NCI-H2029 (cell line): ENCODE measurements around the gene KAZN.

Experiments
- DNase-seq: peaks from one replicate; lab custom pipeline; 2025; lab: John Stamatoyannopoulos, UW

Gene KAZN

GRCh38 chr1:14647777-14648176 is 49.3 kb downstream of the KAZN start:
- no peak for DNase-seq

DNA sequence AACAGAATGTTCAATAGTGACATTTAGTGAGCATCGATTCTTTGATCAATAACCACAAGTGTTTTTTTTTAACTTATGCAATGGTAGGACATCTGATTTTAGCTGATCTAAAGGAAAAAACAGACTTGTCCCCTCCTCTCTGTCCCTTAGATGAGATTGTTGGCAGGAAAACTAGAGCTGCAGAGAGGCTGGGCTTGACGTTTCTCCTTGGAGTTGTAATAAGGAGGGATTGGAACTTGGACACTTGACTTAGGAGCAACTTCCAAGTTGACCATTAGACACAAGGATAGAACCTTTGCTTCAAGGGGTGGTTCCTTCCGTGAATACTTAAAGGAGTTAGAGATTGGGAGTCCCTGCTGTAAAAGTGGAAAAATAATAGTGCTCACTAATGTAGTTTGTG is 49.9 kb downstream of the KAZN start:
- no peak for DNase-seq

DNA sequence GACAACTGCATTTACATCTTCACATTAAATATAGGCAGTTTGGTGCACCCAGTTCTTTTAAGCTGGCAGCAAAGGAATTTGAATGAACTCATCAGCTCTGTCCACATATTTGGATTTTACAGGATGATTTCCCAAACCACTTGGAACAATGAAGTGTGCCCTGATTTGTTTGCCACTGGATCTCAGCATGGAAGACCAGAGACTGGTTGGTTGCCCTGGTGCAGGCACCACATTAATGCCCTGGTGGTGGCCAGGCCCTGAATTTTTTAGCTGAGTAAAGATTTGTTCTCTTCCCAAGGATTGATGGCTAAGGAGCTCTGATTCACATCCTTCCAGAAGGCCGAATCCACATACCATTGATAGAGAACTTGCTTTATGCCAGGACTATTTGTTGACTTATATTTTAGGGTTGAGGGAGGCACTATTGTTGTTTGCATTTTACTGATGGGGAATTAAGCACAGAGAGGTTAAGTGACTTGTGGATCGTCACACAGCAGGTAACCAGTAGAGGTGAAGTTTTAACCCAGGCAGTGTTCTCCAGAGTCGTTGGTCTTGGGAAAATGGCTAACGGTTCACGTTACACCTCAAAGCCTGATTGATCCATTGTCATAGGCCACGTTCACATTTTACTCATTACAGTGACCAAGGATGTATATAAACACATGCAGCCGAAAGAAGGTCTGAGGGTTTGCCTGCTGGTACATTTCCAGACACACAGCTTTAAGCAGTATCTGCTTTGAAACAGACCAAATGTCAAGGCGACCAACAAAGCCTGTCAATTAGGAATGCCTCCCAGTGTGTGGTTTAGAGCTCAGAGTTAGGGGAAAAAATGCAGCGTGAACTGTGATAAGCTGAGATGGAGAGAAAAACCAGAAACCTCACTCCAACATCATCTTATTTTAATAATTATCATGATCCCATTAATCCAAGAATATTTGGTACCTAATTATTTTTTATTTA is 50.7 kb downstream of the KAZN start:
- DNase-seq, result no peak

DNA sequence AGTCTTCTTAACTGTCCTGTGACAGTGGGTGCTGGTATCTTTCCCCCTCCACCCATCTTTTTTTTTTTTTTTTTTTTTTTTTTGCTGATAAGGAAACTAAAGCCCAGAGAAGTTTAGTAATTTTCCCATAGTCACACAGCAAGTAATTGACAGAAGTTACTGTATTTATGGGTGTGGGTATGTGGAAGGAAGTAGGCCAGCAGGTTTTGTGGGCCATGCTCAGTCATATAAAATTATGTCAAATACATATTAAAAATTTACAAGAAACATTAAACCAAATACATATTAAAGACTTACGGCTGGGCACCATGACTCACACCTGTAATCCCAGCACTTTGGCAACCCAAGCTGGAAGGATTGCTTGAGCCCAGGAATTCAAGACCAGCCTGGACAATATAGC is 51.5 kb downstream of the KAZN start:
- DNase-seq, result no peak

DNA sequence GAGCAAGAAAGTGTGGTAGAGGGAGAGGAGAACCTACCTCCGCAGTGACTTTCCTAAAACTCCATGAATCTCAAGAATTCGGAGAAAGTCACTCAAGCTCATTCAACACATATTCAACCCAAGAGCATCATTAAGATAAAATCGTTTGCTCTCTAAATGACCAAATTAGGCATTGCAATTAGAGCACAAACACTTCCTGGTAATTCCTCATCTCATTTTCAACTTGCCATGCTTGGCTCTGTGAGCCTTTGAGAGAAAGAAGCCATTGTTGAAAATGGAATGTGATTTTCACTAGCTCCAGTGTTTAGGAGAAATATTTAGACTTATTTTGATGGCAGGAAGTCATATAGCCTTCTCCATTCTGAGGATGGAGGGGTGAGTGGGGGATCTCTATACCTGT is 52.5 kb downstream of the KAZN start:
- DNase-seq, result no peak

GRCh38 chr1:14652840-14653239 is 54.4 kb downstream of the KAZN start:
- no peak for DNase-seq

GRCh38 chr1:14653461-14653960 is 55.0 kb downstream of the KAZN start:
- no peak for DNase-seq

- no peak for DNase-seq
Measured at GRCh38 chr1:14654554-14654953, 56.1 kb downstream of the KAZN start.

- DNase-seq, result no peak
Measured at GRCh38 chr1:14655385-14655784, 56.9 kb downstream of the KAZN start.

DNA sequence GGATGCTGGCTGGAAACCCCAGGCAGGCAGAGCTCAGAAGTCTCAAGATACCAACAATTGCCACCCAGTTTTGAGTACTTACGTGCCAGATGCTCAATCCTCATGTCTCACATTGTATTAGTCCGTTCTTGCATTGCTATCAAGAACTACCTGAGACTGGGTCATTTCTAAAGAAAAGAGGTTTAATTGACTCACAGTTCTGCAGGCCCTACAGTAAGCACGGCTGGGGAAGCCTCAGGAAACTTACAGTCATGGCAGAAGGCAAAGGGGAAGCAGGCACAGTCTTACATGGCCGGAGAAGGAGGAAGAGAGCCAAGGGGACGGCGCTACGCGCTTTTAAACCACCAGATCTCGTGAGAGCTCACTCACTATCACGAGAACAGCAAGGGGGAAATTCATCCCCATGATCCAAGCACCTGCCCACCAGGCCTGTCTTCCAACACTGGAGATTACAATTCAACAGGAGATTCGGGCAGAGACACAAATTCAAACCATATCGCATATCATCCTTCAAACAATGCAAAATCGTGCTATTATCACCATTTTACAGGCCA is 58.0 kb downstream of the KAZN start:
- DNase-seq, result no peak

DNA sequence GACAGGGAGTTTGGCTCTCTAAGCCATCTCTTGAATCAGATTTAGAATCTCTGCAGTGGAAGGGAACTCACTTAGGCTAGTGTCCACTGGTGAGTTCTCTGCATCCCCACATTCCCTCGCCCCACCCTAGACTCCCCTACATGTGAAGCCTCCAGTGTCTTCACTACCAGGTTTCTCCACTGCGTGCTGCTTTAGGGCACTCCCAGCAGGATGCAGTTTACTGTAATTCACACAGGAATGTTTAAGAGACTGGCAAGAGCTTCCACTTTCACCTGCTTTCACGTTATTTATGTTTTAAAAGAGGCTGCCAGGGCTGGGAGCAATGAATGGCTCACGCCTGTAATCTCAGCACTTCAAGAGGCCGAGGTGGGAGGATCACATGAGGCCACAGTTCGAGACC is 60.2 kb downstream of the KAZN start:
- DNase-seq, result no peak

GRCh38 chr1:14659913-14660312 is 61.4 kb downstream of the KAZN start:
- no peak for DNase-seq

GRCh38 chr1:14660801-14661200 is 62.3 kb downstream of the KAZN start:
- no peak for DNase-seq

- no peak for DNase-seq
Measured at GRCh38 chr1:14661222-14661621, 62.7 kb downstream of the KAZN start.

DNA sequence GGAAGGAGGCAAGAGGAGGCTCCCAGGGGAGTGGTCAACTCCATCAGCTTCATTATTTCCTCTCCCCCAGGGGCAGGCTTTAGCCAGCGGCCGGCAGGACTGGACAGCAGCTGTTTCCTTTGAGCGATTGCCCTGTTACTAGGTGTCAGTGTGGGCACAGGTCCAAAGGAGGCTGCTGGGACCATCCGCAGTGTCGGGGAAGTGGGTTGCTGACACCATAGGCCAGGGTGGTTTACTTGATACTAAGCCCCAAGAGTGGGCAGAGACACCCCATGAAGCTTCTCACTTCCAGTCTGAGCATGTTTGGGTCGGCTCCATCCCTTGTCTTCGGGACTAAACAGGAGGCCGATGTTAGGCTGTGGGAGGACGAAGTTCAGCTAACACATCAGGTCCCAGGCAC is 63.6 kb downstream of the KAZN start:
- DNase-seq, result no peak

GRCh38 chr1:14663773-14664172 is 65.3 kb downstream of the KAZN start:
- DNase-seq, result no peak

DNA sequence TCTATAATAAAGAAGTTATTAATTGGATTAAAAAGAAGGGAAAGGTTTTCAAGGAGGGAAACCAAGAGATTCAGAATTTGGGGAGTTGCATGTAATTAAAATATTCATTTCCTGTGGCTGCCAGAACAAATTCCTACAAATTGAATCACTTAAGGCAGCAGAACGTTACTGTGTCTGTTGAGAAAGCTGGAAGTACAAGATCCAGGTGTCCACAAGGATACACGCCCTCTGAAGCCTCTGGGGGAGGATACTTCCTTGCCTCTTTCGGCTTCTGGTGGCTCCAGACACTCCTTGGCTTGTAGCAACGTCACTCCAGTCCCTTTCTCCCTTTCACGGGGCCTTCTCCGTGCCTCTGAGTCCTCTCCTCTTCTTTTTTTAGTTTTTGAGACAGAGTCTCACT is 67.9 kb downstream of the KAZN start:
- no peak for DNase-seq

GRCh38 chr1:14666962-14667650 is 68.6 kb downstream of the KAZN start:
- DNase-seq, result no peak

DNA sequence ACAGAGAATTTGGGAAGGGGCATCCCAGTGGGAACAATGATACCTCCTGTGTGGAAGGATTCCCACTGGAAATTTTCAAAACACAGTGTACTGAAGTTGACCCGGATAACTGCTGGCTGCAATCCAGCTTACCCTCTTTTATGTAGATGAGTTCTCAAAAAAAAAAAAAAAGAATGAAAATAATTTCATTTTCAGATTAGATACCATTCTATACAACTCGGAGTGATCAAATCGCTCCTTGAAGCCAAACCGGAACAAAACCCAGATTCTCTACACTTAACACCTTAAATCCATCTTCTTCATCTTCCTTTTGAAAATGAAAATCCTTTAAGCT is 69.1 kb downstream of the KAZN start:
- no peak for DNase-seq

DNA sequence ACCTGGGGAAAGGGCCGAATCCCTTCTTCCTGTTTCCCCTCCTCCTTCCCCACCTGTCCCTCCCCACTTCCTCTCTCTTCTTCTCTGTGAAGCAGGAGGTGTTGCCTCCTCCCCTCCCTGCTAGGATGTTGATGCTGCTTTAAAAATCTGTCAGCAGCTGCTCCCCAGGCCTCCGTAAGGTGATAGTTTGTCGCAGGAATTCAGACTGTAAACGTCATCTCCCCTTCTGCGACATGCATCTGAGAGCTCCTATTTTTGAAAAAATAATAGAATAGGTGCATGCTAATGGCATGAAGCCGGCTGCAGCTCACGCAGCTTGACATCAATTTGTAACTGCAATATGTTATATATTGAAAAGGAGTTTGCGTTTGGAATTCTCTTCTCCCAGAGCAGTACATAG is 70.1 kb downstream of the KAZN start:
- no peak for DNase-seq

- DNase-seq, result no peak
Measured at GRCh38 chr1:14672005-14672404, 73.5 kb downstream of the KAZN start.

DNA sequence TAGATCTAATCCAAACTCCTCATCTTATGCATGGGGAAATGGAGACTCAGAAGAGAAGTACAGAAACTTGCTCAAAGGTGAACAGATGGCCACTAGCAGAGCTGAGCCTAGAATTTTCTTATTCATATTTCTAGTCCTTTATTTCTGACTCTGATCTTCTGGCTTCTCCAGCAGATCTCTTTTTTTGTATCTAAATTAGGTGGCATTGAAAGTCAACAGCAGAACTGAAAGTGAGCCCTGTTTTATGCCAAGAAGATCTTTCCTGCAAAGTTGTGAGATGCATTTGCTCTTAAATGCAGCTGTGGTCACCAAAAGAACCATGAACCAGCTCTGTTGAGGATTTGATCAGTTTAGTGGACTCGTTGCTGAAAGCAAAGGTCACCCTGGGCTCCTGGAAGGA is 75.5 kb downstream of the KAZN start:
- no peak for DNase-seq

- no peak for DNase-seq
Measured at GRCh38 chr1:14676400-14676799, 77.9 kb downstream of the KAZN start.
